ENCODE data around the gene TRIM44.
"Not testable (repeated sequence)": the region's sequence is repeated elsewhere in the genome, so short reads cannot be mapped to it uniquely, and the experiment has no call there.

The TRIM44 gene

GRCh38 chr11:35672608-35673007, 10.0 kb downstream of the TRIM44 start:
- no peak for DNase-seq (ENCODE audit: low read depth)

- no peak for DNase-seq (ENCODE audit: low read depth)
These were observed 13.5 kb downstream of the TRIM44 start for GRCh38 chr11:35675901-35676610.

- DNase-seq (ENCODE audit: low read depth), result no peak
These were observed 14.0 kb downstream of the TRIM44 start for GRCh38 chr11:35676611-35676965.

GRCh38 chr11:35677904-35678303, 15.3 kb downstream of the TRIM44 start:
- no peak for DNase-seq (ENCODE audit: low read depth)

GRCh38 chr11:35678471-35678870, 15.9 kb downstream of the TRIM44 start:
- DNase-seq (ENCODE audit: low read depth), result no peak

GRCh38 chr11:35678975-35679374, 16.4 kb downstream of the TRIM44 start:
- no peak for DNase-seq (ENCODE audit: low read depth)

- no peak for DNase-seq (ENCODE audit: low read depth)
These were observed 17.9 kb downstream of the TRIM44 start for GRCh38 chr11:35680506-35680905.

GRCh38 chr11:35681163-35681767, 18.7 kb downstream of the TRIM44 start:
- no peak for DNase-seq (ENCODE audit: low read depth)

- no peak for DNase-seq (ENCODE audit: low read depth)
These were observed 19.9 kb downstream of the TRIM44 start for GRCh38 chr11:35682230-35683173.

- no peak for DNase-seq (ENCODE audit: low read depth)
These were observed 21.3 kb downstream of the TRIM44 start for GRCh38 chr11:35683728-35684339.

GRCh38 chr11:35688023-35688422, 25.4 kb downstream of the TRIM44 start:
- no peak for DNase-seq (ENCODE audit: low read depth)

- no peak for DNase-seq (ENCODE audit: low read depth)
These were observed 26.8 kb downstream of the TRIM44 start for GRCh38 chr11:35689081-35689996.

- no peak for DNase-seq (ENCODE audit: low read depth)
These were observed 39.6 kb downstream of the TRIM44 start for GRCh38 chr11:35702126-35702525.

- DNase-seq (ENCODE audit: low read depth), result no peak
These were observed 46.8 kb downstream of the TRIM44 start for GRCh38 chr11:35709376-35709775.

- DNase-seq (ENCODE audit: low read depth), result no peak
These were observed 48.8 kb downstream of the TRIM44 start for GRCh38 chr11:35711173-35711910.

GRCh38 chr11:35711924-35712323, 49.3 kb downstream of the TRIM44 start:
- no peak for DNase-seq (ENCODE audit: low read depth)

GRCh38 chr11:35712533-35712932, 50.0 kb downstream of the TRIM44 start:
- DNase-seq (ENCODE audit: low read depth), result no peak

- DNase-seq (ENCODE audit: low read depth), result no peak
These were observed 52.5 kb downstream of the TRIM44 start for GRCh38 chr11:35714882-35715627.

GRCh38 chr11:35715677-35716076, 53.1 kb downstream of the TRIM44 start:
- DNase-seq (ENCODE audit: low read depth), result not testable (repeated sequence)

GRCh38 chr11:35717043-35717442, 54.5 kb downstream of the TRIM44 start:
- DNase-seq (ENCODE audit: low read depth), result no peak

Data from stimulated activated CD8-positive, alpha-beta memory T cell treated with anti-CD3 and anti-CD28 coated beads, Interleukin-12 subunit alpha, Interleukin-12 subunit beta, amount 100 ng/mL, for 4 hours (primary cell).